ENCODE results near the gene IST1.

Gene IST1

DNA sequence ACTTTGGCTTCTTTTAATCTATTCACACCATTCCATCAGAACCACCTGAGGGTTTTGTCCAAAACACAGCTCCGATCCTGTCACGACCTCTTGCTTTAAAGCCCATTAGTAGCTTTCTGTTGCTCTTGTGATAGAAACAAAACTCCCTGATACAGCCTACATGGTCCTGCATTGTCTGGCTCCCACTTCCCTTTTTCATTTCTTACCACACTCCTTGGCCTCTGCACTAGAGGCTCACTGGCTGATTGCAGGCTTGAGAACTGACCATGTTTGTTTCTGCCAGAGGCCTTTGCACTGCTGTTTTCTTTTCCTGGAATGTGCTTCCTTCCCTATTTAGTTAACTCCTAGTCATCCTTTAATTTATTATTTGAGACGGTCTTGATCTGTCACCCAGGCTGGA lies 23.7 kb downstream of the IST1 start:
- no peak overlapping the region for H3K27ac ChIP-seq
- TF ChIP-seq ZFX (IDR thresholded peaks at IDR 0.05; ENCODE audit: borderline replicate concordance) = no peak
- TF ChIP-seq CTCF (IDR thresholded peaks at IDR 0.05) = no peak

DNA sequence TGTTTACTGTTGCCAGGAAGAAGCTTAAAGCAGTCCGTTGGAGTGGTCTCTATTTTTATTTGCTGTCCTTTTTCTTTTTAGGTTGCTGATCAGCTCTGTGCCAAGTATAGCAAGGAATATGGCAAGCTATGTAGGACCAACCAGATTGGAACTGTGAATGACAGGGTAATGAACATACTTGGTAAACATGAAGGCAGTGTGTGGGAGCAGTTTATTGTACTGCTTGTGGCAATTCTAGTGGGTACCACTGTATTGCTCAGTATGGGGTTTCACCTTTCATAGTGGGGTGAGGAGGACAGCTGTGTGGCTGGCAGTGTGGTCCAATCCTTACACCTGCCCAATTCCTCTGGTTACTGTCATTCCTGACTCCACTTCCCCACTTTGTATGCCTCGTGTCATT lies 25.3 kb downstream of the IST1 start:
- H3K27ac ChIP-seq = no peak overlapping the region
- no peak for TF ChIP-seq ZFX (IDR thresholded peaks at IDR 0.05; ENCODE audit: borderline replicate concordance)
- TF ChIP-seq CTCF (IDR thresholded peaks at IDR 0.05) = no peak

- H3K27ac ChIP-seq = no peak overlapping the region
- TF ChIP-seq ZFX (IDR thresholded peaks at IDR 0.05; ENCODE audit: borderline replicate concordance) = no peak
- no peak for TF ChIP-seq CTCF (IDR thresholded peaks at IDR 0.05)
Measured at GRCh38 chr16:71923941-71924690, 28.8 kb downstream of the IST1 start.

GRCh38 chr16:71924710-71925109 lies 29.4 kb downstream of the IST1 start:
- H3K27ac ChIP-seq = no peak overlapping the region
- TF ChIP-seq ZFX (IDR thresholded peaks at IDR 0.05; ENCODE audit: borderline replicate concordance) (no peak), CTCF (IDR thresholded peaks at IDR 0.05) (no peak)

GRCh38 chr16:71927383-71927782 lies 32.1 kb downstream of the IST1 start:
- TF ChIP-seq CTCF (IDR thresholded peaks at IDR 0.05) (no peak), ZFX (IDR thresholded peaks at IDR 0.05; ENCODE audit: borderline replicate concordance) (no peak)
- peak overlapping the region; percentile 30; the same call in 1 of the 2 replicates for H3K27ac ChIP-seq

DNA sequence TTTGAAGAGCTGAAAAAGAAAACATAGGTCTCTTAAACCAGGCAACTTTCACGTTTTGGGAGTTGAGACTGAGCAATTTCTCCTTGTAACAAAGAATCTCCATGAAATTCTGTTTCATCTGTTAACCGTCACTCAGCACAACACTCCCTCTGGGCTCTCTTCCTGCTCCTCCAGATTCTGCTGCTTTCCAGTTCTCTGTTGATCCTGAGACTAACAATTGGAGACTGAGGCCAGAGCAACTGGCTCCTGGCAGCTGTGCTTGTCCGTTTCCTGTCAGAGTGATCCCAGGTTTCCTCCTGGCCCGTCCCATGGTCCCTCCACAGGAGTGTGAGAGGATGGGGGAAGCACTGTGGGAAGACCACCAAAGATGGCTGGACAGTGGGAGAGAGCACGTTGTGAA lies 32.5 kb downstream of the IST1 start:
- H3K27ac ChIP-seq = no peak overlapping the region
- TF ChIP-seq ZFX (IDR thresholded peaks at IDR 0.05; ENCODE audit: borderline replicate concordance) (no peak), CTCF (IDR thresholded peaks at IDR 0.05) (no peak)

GRCh38 chr16:71929048-71929447 lies 33.7 kb downstream of the IST1 start:
- H3K27ac ChIP-seq = no peak overlapping the region

More at GRCh38 chr16:71929048-71929447, 33.7 kb downstream of the IST1 start:
- TF ChIP-seq ZFX (IDR thresholded peaks at IDR 0.05; ENCODE audit: borderline replicate concordance) = no peak
- no peak for TF ChIP-seq CTCF (IDR thresholded peaks at IDR 0.05)

Data from 22Rv1 (cell line).